Measurements from ENCODE around the gene CHST11.

DNA sequence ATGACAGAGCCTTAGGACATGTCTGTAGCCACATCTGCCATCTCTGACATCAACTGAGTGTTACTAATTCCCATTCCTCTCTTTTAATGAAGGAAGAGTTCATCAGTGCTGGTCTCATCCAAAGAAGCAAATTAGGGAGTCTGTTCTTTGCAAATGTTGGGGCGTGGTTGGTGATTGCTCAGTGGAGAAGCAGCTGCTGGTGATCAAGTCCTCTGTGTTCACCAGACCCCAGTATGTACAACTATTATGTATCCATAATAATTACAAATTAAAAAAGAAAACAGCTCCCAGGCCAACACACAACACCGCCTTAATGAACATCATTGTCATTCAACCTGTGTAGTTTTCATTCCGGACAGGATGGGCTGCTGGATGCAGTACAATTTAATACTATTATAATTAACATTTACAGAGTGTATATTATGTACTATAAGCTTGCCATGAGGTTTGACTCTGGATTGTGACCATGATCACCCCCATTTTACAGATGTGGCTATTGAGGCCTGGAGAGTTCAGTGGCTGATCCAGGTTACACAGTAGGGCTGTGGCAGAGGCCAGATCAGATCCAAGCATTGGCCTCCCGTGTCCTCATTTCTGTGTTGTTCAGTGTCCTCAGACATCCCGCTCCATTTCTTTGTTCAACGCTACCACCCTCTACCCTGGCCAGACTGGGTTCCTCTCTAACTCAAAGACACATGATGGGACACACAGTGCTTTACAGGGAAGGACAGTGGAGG is 179.0 kb downstream of the CHST11 start:
- TF ChIP-seq CREB1 (IDR thresholded peaks at IDR 0.05; ENCODE audit: low read depth) (no peak), POLR2AphosphoS2 (IDR thresholded peaks at IDR 0.05; ENCODE audit: low read depth, low read length) (no peak), EP300 (IDR thresholded peaks at IDR 0.05; ENCODE audit: borderline replicate concordance in 1 of 2, control insufficient read depth in 1 of 2, low read depth in 2 of 2, low read length in 2 of 2) (no peak), POLR2A (IDR thresholded peaks at IDR 0.05; ENCODE audit: low read depth, low read length) (no peak), SRF (IDR thresholded peaks at IDR 0.05; ENCODE audit: low read depth in 2 of 2, low read length in 2 of 2) (no peak), SUZ12 (IDR thresholded peaks at IDR 0.05; ENCODE audit: unreplicated experiment) (no peak), HDGF (IDR thresholded peaks at IDR 0.05) (no peak), POLR2AphosphoS5 (IDR thresholded peaks at IDR 0.05; ENCODE audit: low read length) (no peak)
- TF ChIP-seq, protein P1, sequence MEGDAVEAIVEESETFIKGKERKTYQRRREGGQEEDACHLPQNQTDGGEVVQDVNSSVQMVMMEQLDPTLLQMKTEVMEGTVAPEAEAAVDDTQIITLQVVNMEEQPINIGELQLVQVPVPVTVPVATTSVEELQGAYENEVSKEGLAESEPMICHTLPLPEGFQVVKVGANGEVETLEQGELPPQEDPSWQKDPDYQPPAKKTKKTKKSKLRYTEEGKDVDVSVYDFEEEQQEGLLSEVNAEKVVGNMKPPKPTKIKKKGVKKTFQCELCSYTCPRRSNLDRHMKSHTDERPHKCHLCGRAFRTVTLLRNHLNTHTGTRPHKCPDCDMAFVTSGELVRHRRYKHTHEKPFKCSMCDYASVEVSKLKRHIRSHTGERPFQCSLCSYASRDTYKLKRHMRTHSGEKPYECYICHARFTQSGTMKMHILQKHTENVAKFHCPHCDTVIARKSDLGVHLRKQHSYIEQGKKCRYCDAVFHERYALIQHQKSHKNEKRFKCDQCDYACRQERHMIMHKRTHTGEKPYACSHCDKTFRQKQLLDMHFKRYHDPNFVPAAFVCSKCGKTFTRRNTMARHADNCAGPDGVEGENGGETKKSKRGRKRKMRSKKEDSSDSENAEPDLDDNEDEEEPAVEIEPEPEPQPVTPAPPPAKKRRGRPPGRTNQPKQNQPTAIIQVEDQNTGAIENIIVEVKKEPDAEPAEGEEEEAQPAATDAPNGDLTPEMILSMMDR (IDR thresholded peaks at IDR 0.05 in 2 of 3, conservative IDR thresholded peaks at IDR 0.05 in 1 of 3; ENCODE audit: control insufficient read depth in 2 of 3, extremely low read depth in 1 of 3, insufficient read depth in 1 of 3, low read depth in 3 of 3, low read length in 3 of 3) = no peak
- TF ChIP-seq, protein P2, sequence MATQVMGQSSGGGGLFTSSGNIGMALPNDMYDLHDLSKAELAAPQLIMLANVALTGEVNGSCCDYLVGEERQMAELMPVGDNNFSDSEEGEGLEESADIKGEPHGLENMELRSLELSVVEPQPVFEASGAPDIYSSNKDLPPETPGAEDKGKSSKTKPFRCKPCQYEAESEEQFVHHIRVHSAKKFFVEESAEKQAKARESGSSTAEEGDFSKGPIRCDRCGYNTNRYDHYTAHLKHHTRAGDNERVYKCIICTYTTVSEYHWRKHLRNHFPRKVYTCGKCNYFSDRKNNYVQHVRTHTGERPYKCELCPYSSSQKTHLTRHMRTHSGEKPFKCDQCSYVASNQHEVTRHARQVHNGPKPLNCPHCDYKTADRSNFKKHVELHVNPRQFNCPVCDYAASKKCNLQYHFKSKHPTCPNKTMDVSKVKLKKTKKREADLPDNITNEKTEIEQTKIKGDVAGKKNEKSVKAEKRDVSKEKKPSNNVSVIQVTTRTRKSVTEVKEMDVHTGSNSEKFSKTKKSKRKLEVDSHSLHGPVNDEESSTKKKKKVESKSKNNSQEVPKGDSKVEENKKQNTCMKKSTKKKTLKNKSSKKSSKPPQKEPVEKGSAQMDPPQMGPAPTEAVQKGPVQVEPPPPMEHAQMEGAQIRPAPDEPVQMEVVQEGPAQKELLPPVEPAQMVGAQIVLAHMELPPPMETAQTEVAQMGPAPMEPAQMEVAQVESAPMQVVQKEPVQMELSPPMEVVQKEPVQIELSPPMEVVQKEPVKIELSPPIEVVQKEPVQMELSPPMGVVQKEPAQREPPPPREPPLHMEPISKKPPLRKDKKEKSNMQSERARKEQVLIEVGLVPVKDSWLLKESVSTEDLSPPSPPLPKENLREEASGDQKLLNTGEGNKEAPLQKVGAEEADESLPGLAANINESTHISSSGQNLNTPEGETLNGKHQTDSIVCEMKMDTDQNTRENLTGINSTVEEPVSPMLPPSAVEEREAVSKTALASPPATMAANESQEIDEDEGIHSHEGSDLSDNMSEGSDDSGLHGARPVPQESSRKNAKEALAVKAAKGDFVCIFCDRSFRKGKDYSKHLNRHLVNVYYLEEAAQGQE (IDR thresholded peaks at IDR 0.05; ENCODE audit: low read depth, low read length) = no peak
- TF ChIP-seq, protein P3, sequence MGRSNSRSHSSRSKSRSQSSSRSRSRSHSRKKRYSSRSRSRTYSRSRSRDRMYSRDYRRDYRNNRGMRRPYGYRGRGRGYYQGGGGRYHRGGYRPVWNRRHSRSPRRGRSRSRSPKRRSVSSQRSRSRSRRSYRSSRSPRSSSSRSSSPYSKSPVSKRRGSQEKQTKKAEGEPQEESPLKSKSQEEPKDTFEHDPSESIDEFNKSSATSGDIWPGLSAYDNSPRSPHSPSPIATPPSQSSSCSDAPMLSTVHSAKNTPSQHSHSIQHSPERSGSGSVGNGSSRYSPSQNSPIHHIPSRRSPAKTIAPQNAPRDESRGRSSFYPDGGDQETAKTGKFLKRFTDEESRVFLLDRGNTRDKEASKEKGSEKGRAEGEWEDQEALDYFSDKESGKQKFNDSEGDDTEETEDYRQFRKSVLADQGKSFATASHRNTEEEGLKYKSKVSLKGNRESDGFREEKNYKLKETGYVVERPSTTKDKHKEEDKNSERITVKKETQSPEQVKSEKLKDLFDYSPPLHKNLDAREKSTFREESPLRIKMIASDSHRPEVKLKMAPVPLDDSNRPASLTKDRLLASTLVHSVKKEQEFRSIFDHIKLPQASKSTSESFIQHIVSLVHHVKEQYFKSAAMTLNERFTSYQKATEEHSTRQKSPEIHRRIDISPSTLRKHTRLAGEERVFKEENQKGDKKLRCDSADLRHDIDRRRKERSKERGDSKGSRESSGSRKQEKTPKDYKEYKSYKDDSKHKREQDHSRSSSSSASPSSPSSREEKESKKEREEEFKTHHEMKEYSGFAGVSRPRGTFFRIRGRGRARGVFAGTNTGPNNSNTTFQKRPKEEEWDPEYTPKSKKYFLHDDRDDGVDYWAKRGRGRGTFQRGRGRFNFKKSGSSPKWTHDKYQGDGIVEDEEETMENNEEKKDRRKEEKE (IDR thresholded peaks at IDR 0.05) = no peak
